Measurements from ENCODE around the gene TMEM200A. TPM values are rescaled to one million over a fixed set of nuclear protein-coding genes. Genes with fewer than 3 reads are reported as not detected.

The TMEM200A gene
- total RNA-seq, 1 donor from 2014 or later: 25.4 TPM

DNA sequence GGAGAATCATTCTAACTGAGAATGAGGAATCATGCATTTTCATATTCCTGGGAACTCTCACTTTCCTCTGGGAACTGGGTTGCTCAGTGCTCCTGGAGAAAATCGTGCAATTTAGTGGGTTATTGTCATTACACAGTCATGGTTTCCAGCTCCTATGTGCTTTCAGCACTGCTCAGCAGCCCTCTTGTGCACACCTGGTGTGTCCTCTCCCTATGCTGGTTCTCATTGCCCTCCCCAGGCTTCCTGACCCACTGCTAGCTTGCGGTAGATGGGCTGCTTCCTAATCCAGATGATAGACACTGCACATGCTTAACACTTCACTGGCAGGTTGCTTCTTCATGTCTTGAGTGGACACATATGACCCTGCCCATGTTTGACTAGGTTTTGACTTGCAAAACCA lies 39.7 kb downstream of the TMEM200A start:
- no peak for DNase-seq
- H3K27ac Mint-ChIP-seq (ENCODE audit: unreplicated experiment): no peak overlapping the region
- peaks cover 4% of the 10 kb centered on the region for H3K4me1 Mint-ChIP-seq (ENCODE audit: low read depth, unreplicated experiment)
- H3K4me3 Mint-ChIP-seq (ENCODE audit: unreplicated experiment): no peak overlapping the region
- H3K36me3 Mint-ChIP-seq (ENCODE audit: unreplicated experiment): no peaks in the 10 kb centered on the region
- no peak for TF ChIP-seq CTCF (IDR thresholded peaks at IDR 0.05; ENCODE audit: partially characterized antibody, unreplicated experiment)
- no peaks in the 10 kb centered on the region for H3K27me3 Mint-ChIP-seq (ENCODE audit: unreplicated experiment)
- no peaks in the 10 kb centered on the region for H3K9me3 Mint-ChIP-seq (ENCODE audit: unreplicated experiment)

GRCh38 chr6:130407032-130407431 lies 41.2 kb downstream of the TMEM200A start:
- Mint-ChIP-seq H3K4me1 (ENCODE audit: low read depth, unreplicated experiment) (peaks cover 4% of the 10 kb centered on the region), H3K36me3 (ENCODE audit: unreplicated experiment) (no peaks in the 10 kb centered on the region), H3K4me3 (ENCODE audit: unreplicated experiment) (no peak overlapping the region), H3K27me3 (ENCODE audit: unreplicated experiment) (no peaks in the 10 kb centered on the region), H3K27ac (ENCODE audit: unreplicated experiment) (no peak overlapping the region), H3K9me3 (ENCODE audit: unreplicated experiment) (no peaks in the 10 kb centered on the region)
- DNase-seq: no peak
- no peak for TF ChIP-seq CTCF (IDR thresholded peaks at IDR 0.05; ENCODE audit: partially characterized antibody, unreplicated experiment)

GRCh38 chr6:130409418-130410100 lies 43.7 kb downstream of the TMEM200A start:
- no peak overlapping the region for H3K4me3 Mint-ChIP-seq (ENCODE audit: unreplicated experiment)
- no peak for DNase-seq
- H3K27ac Mint-ChIP-seq (ENCODE audit: unreplicated experiment): no peak overlapping the region
- H3K4me1 Mint-ChIP-seq (ENCODE audit: low read depth, unreplicated experiment): peaks cover 4% of the 10 kb centered on the region
- no peaks in the 10 kb centered on the region for H3K27me3 Mint-ChIP-seq (ENCODE audit: unreplicated experiment)
- peaks cover 12% of the 10 kb centered on the region for H3K36me3 Mint-ChIP-seq (ENCODE audit: unreplicated experiment)
- no peak for TF ChIP-seq CTCF (IDR thresholded peaks at IDR 0.05; ENCODE audit: partially characterized antibody, unreplicated experiment)
- H3K9me3 Mint-ChIP-seq (ENCODE audit: unreplicated experiment): peaks cover 2% of the 10 kb centered on the region

GRCh38 chr6:130411481-130411880 lies 45.7 kb downstream of the TMEM200A start:
- no peak for TF ChIP-seq CTCF (IDR thresholded peaks at IDR 0.05; ENCODE audit: partially characterized antibody, unreplicated experiment)
- H3K4me1 Mint-ChIP-seq (ENCODE audit: low read depth, unreplicated experiment): peaks cover 3% of the 10 kb centered on the region

DNA sequence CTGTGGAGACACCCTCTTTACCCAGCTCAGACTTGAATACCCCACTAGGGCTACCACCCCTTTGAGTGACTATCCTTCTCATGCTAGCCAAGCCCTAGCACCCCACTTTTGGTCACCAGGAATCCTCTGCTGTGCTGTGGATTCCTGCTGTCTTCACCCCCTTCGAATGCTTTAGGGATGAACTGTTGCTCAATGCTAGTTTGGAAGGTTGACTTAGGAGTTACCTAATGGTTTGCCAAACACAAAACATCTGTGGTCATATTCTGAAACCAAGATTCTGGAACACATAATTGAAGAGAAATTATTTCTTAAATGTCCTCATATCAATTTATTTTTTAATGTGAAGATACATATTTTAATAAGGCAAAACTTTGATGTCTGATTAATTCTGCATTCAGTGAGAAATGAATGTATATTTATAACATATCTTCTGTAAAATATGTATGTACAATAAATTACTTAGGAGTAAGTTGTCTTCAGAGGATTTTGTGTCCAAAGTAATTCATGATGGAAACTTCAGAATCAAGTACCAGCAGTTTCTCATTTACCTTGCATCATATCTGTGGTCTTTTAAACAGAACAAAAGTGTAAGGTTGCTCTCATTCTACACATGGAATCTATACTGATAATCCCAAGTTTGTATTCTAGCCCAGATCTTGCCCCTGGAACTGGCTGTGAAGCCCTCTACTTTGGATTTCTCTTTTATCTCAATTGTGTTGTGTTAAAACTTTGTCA lies 46.9 kb downstream of the TMEM200A start:
- H3K9me3 Mint-ChIP-seq (ENCODE audit: unreplicated experiment): peaks cover 2% of the 10 kb centered on the region
- no peak overlapping the region for H3K4me3 Mint-ChIP-seq (ENCODE audit: unreplicated experiment)
- H3K4me1 Mint-ChIP-seq (ENCODE audit: low read depth, unreplicated experiment): no peaks in the 10 kb centered on the region
- H3K27me3 Mint-ChIP-seq (ENCODE audit: unreplicated experiment): no peaks in the 10 kb centered on the region
- H3K36me3 Mint-ChIP-seq (ENCODE audit: unreplicated experiment): peaks cover 12% of the 10 kb centered on the region
- TF ChIP-seq CTCF (IDR thresholded peaks at IDR 0.05; ENCODE audit: partially characterized antibody, unreplicated experiment): no peak
- H3K27ac Mint-ChIP-seq (ENCODE audit: unreplicated experiment): no peak overlapping the region
- DNase-seq: no peak

More at GRCh38 chr6:130411481-130411880, 45.7 kb downstream of the TMEM200A start:
- Mint-ChIP-seq H3K4me3 (ENCODE audit: unreplicated experiment) (no peak overlapping the region), H3K9me3 (ENCODE audit: unreplicated experiment) (peaks cover 2% of the 10 kb centered on the region), H3K27me3 (ENCODE audit: unreplicated experiment) (no peaks in the 10 kb centered on the region), H3K36me3 (ENCODE audit: unreplicated experiment) (peaks cover 12% of the 10 kb centered on the region), H3K27ac (ENCODE audit: unreplicated experiment) (no peak overlapping the region)
- no peak for DNase-seq

Measured in glutamatergic neuron (in vitro differentiated cells).